EH (cell line): ENCODE measurements around the gene S100B.
"Not testable (repeated sequence)": the region's sequence is repeated elsewhere in the genome, so short reads cannot be mapped to it uniquely, and the experiment has no call there.

ENCODE experiments used
- DNase-seq: peaks from one replicate; pipeline ENCODE4 v3.0.0-alpha.2; 2015; ENCODE audit warnings: low read depth

The S100B gene

GRCh38 chr21:46600978-46601377, 3.9 kb downstream of the S100B start:
- DNase-seq, result no peak

DNA sequence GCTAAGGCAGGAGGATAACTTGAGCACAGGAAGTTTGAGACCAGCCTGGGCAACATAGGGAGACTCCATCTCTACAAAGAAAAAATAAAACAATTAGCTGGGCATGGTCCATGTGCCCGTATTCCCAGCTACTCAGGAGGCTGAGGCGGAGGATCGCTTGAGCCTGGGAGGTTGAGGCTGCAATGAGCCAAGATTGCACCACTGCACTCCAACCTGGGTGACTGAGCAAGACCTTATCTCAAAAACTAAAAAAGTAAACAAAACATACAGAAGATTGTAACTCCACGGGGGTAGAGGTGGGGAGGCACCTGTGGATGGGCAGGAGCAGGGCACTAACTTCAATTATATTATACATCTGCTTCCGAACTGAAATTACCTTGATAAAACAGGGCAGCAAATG, 4.6 kb downstream of the S100B start:
- no peak for DNase-seq

DNA sequence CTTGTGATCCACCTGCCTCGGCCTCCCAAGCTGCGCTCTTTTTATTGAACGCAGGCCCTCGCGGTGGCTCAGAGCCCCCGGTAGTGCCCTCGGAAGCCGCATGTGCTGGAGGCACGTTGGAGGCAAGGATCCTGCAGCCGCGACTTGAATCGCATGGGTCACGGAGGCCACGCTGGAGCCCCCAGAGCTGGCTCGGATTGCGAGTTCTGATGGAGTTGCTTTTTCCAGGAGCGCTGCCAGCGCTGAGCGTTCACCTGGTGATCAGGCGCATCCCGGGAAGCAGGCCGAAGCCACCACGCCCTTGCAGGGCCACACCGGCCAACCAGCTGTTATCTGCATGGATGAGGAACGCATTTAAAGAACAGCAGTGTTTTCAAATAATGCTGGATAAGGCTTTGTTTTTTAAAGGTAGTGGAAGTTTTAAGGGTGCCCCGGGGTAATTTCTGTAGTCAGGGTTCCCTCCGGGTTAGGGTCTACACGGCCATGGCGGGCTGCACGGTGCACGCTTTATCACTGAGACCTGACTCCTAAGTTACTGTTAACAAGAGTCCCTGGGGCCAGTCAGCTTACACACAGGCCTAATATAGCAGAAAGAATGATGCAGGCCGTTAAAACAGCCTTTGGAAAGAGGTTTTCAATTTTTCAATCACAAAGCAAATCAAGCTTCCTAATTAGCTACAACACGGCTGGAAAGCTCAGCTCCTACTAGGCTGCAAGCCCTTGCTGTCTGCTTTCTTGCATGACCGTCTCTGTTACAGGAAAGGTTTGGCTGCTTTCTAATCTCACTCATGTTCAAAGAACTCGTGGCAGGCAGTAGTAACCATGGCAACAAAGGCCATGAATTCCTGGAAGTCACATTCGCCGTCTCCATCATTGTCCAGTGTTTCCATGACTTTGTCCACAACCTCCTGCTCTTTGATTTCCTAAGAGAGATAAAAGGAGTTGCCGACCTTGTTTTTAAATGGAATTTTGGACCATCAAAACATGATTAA, 6.0 kb downstream of the S100B start:
- peak; percentile 96 for DNase-seq

GRCh38 chr21:46597896-46598343, 7.0 kb downstream of the S100B start:
- no peak for DNase-seq

DNA sequence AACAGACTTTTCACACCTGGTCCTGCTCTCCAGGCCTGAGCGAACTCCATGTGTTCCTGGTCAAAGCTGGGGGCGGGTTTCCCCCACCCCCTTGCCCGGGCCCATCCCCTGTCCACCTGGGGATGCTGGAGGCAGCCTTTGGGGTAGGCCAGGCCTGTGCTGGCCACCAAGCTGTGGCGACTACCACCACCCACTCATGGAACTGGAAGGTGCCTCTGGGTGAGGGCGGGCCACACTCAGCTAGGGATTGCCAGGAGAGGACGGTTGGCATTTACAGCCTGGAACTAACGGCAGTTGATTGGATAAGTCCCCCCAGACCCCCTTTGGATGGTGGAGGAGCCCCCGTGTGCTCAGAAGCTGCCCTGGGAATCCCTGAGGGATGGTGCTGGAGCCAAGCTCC, 7.9 kb downstream of the S100B start:
- DNase-seq, result no peak

- DNase-seq, result no peak
Observed at GRCh38 chr21:46596201-46596600, 8.7 kb downstream of the S100B start.

DNA sequence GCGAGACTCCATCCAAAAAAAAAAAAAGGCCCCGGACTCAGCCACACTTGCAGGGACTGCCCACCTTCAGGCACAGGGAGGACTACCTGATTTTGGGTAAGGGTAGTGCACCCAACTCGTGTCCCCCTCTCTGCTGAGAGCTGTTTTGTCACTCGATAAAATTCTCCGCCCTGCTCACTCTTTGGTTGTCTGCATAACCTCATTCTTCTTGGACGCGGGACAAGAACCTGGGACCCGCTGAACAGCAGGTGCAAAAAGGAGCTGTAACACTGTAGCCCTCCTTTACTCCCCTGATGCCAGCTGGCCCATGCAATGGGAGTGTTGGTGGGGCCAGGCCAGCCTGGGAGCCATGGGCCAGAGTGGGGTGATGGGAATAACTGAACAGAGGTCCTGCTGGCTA, 10.6 kb downstream of the S100B start:
- no peak for DNase-seq

- DNase-seq, result no peak
Observed at GRCh38 chr21:46585191-46585953, 19.5 kb downstream of the S100B start.

GRCh38 chr21:46581780-46582307, 23.0 kb downstream of the S100B start:
- DNase-seq, result no peak

GRCh38 chr21:46579394-46579793, 25.5 kb downstream of the S100B start:
- DNase-seq, result not testable (repeated sequence)

DNA sequence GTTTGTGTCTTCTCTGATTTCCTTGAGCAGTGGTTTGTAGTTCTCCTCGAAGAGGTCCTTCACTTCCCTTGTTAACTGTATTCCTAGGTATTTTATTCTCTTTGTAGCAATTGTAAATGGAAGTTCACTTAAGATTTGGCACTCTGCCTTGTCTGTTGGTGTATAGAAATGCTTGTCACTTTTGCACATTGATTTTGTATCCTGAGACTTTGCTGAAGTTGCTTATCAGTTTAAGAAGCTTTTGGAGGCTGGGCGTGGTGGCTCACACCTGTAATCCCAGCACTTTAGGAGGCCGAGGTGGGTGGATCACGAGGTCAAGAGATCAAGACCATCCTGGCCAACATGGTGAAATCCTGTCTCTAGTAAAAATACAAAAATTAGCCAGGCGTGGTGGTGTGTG, 27.1 kb downstream of the S100B start:
- not testable (repeated sequence) for DNase-seq

- no peak for DNase-seq
Observed at GRCh38 chr21:46572850-46573249, 32.0 kb downstream of the S100B start.

- DNase-seq, result no peak
Observed at GRCh38 chr21:46570631-46571030, 34.3 kb downstream of the S100B start.

- DNase-seq, result no peak
Observed at GRCh38 chr21:46570119-46570518, 34.8 kb downstream of the S100B start.

DNA sequence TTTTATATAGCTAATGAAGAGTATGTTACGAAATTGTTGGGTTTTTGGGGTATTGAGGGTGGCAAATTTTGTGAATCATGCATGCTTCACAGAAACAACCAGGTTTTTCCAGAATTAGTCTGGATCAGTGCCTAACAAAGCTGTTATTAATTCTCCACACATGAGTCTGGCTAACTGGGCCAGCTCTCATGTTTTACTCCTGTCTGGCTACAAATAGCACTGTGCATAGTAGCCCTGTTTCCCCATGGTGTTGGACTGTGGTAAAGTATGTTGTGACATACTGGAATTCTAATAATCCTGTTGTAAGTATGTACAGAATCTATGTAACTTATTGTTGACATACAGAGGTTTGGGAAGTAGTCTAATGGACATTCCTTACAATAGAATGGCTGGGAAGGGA, 35.8 kb downstream of the S100B start:
- peak; percentile 67 for DNase-seq

DNA sequence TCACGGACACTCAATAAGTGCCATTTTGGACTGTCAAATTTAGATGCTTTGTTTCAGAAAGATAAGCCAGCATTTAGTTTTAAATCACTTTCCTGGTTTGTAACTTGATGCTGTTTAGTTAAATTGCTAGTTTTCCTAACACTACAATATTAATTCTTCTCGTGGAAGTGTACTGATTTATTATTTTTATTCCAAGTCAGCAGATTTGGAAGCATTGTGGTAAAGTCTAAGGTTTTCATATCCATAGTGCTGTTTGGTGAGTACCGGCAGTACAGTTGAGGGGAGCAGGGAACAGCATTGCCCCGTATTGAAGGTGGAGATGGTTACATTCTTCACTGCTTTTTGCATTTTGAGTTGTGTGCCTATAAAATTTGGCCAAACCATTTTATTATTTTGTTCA, 36.3 kb downstream of the S100B start:
- no peak for DNase-seq

- no peak for DNase-seq
Observed at GRCh38 chr21:46567348-46567747, 37.5 kb downstream of the S100B start.

DNA sequence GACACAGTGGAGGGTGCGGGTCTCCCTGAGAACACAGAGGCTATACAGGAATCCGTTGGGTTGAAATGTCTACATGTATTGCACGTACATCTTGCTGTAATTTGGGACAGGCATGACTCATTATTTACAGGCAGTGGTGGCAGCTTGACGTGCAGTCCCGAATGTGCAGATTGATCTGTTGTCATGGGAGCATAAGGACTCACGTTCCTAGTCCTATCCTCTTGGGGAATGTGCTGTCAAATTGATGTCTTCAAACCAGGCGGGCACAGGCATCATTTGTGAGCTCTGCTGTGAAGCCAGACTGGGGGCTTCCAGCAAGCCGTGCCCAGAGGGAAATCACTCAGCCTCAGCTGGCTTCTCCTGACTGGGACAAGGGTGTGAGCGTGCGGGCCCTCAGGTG, 40.5 kb downstream of the S100B start:
- DNase-seq, result no peak

GRCh38 chr21:46562964-46563607, 41.8 kb downstream of the S100B start:
- DNase-seq, result no peak

- DNase-seq, result no peak
Observed at GRCh38 chr21:46562472-46562871, 42.4 kb downstream of the S100B start.

- no peak for DNase-seq
Observed at GRCh38 chr21:46561445-46562090, 43.3 kb downstream of the S100B start.
